GM12878 (cell line): ENCODE measurements around the gene PRDM16. TPM values are rescaled to one million over a fixed set of nuclear protein-coding genes. Genes with fewer than 3 reads are reported as not detected.

ENCODE experiments used
- ATAC-seq: fragments of 200-7000 bp; cut with Tn5 transposase; 3 replicates; pipeline ENCODE4 v1.9.1; 2020; ENCODE audit warnings: mild to moderate bottlenecking, moderate library complexity
- BruUV-seq: library from RNA; stranded (reverse); fragments of 400-500 nt; replicated peaks from 2 replicates; lab custom pipeline; 2021; lab: Mats Ljungman, UMichigan
- CTCF ChIA-PET: fragments of 300-600 bp; sonication (Branson Sonifier 250); formaldehyde crosslinking; extraction: SDS; loops from one replicate; lab custom pipeline; 2021; ENCODE audit warnings: inconsistent platforms; lab: Yijun Ruan, JAX
- POLR2A ChIA-PET: fragments of 350-600 bp; formaldehyde crosslinking; extraction: SDS; loops from one replicate; lab custom pipeline; 2021; ENCODE audit warnings: inconsistent platforms; lab: Charles Lee
- RAD21 ChIA-PET: fragments of 300-600 bp; sonication (Branson Sonifier 250); formaldehyde crosslinking; loops from one replicate; lab custom pipeline; 2023; ENCODE audit warnings: antibody characterized with exemption; ENCODE audit not compliant: unreplicated experiment; lab: Charles Lee
- SMC1A ChIA-PET: fragments of 300-600 bp; sonication (Branson Sonifier 250); formaldehyde crosslinking; loops from one replicate; lab custom pipeline; 2023; ENCODE audit not compliant: unreplicated experiment, uncharacterized antibody; lab: Charles Lee
- DNase-seq: peaks from one replicate; pipeline ENCODE4 v3.0.0-alpha.2; 2011; ENCODE audit warnings: low read depth, low spot score
- FAIRE-seq: peaks from 3 replicates; lab custom pipeline; 2011; peaks lifted over from hg19 to GRCh38; lab: Jason Lieb, UNC
- H2AFZ ChIP-seq: 2 replicates; pipeline ENCODE4 v1.6.0; 2011; ENCODE audit warnings: low read depth, low read length, control low read depth; ENCODE audit not compliant: control insufficient read depth
- H3K27ac ChIP-seq: 2 replicates; pipeline ENCODE4 v1.5.1; 2011; ENCODE audit warnings: control low read depth; ENCODE audit not compliant: control insufficient read depth, insufficient read depth
- H3K27me3 ChIP-seq, 2 experiments: replicated peaks in 1 of 2; 2 replicates each; pipeline versions ENCODE4 v1.6.0 to v1.6.1; 2011; ENCODE audit warnings: low read length in 1 of 2; ENCODE audit not compliant: control insufficient read depth in 2 of 2, insufficient read depth in 2 of 2
- H3K36me3 ChIP-seq, 2 experiments: 2 replicates each; pipeline ENCODE4 v1.5.1; 2011; ENCODE audit warnings: low read length in 1 of 2; ENCODE audit not compliant: control insufficient read depth in 2 of 2, insufficient read depth in 2 of 2
- H3K4me1 ChIP-seq: 2 replicates; pipeline ENCODE4 v1.6.1; 2011; ENCODE audit warnings: mild to moderate bottlenecking, low read length, moderate library complexity, mixed read lengths; ENCODE audit not compliant: control insufficient read depth, insufficient read depth
- H3K4me2 ChIP-seq: 2 replicates; pipeline ENCODE4 v1.6.0; 2011; ENCODE audit warnings: control low read depth; ENCODE audit not compliant: control insufficient read depth, insufficient read depth
- H3K4me3 ChIP-seq: fragments of 200-600 bp; sonication (generic); 2 replicates; pipeline ENCODE4 v1.5.1; 2016
- H3K79me2 ChIP-seq: 2 replicates; pipeline ENCODE4 v1.6.0; 2011; ENCODE audit warnings: low read length; ENCODE audit not compliant: control insufficient read depth, insufficient read depth
- H3K9ac ChIP-seq: 2 replicates; pipeline ENCODE4 v1.8.0; 2011; ENCODE audit warnings: low read length, control low read depth, mixed read lengths; ENCODE audit not compliant: control insufficient read depth, insufficient read depth
- H3K9me3 ChIP-seq: replicated peaks from 3 replicates; pipeline ENCODE4 v1.5.1; 2011; ENCODE audit warnings: mild to moderate bottlenecking, low read length; ENCODE audit not compliant: control insufficient read depth, insufficient read depth
- H4K20me1 ChIP-seq: 2 replicates; pipeline ENCODE4 v1.6.0; 2011; ENCODE audit not compliant: control insufficient read depth, insufficient read depth
- ETV6 ChIP-seq, 2 experiments: fragments of 450-650 bp in 1 of 2; IDR thresholded peaks in 1 of 2; conservative IDR thresholded peaks in 1 of 2; 2 replicates each; pipeline ENCODE4 v1.6.1; 2014; ENCODE audit warnings: antibody characterized with exemption in 1 of 2, borderline replicate concordance in 1 of 2, low read depth in 1 of 2, mild to moderate bottlenecking in 1 of 2, moderate library complexity in 1 of 2
- HDAC6 ChIP-seq: fragments of 200-600 bp; sonication (generic); IDR thresholded peaks from one replicate; pipeline ENCODE4 v1.8.0; 2017; ENCODE audit warnings: antibody characterized with exemption; ENCODE audit not compliant: unreplicated experiment
- MTA3 ChIP-seq: IDR thresholded peaks from 2 replicates; pipeline ENCODE4 v1.6.1; 2012; ENCODE audit warnings: low read length, inconsistent platforms, borderline replicate concordance
- POU2F2 ChIP-seq: IDR thresholded peaks from 3 replicates; pipeline ENCODE4 v1.6.1; 2011; ENCODE audit warnings: low read depth, mild to moderate bottlenecking, low read length, borderline replicate concordance
- STAT1 ChIP-seq: fragments of 450-650 bp; conservative IDR thresholded peaks from 2 replicates; pipeline ENCODE4 v1.6.1; 2014; ENCODE audit warnings: antibody characterized with exemption, mild to moderate bottlenecking
- WGBS: methylation state at CpG from one replicate; pipeline ENCODE4 v1.1.6; 2016; ENCODE audit warnings: low lambda C conversion rate; ENCODE audit not compliant: insufficient replicate concordance, insufficient coverage; ENCODE audit errors: missing lambda C conversion rate; 5-methylcytosine and 5-hydroxymethylcytosine counted together
- in situ Hi-C: fragments of 300-500 bp; cut with MboI; formaldehyde crosslinking; loops from 9 replicates; pipeline ENCODE4 v1.14.3; 2018; ENCODE audit warnings: mixed read lengths
- intact Hi-C: fragments of 100-400 bp; cut with micrococcal nuclease; formaldehyde crosslinking; loops from one replicate; pipeline ENCODE4 v1.14.2; 2022; ENCODE audit not compliant: unreplicated experiment
- polyA plus RNA-seq, 11 experiments: library from polyadenylated mRNA; depleted of rRNA in 4 of 11; unstranded in 6 of 11; stranded (reverse) in 5 of 11; fragments of >200 nt; fragmentation: Nextera tagmentation in 4 of 11; fragmentation: Illumina TruSeq in 1 of 11; extraction: Ambion mirVana in 4 of 11; extraction: Trizol in 1 of 11; gene quantifications; 1 replicate in 1 of 11; 2 replicates in 10 of 11; pipeline versions ENCODE4 v1.2.1 to v1.2.3, GENCODE V29; 2011 to 2016; ENCODE audit warnings: inconsistent platforms in 2 of 11, missing spikeins in 2 of 11, low read depth in 1 of 11
- total RNA-seq, 4 experiments: library from RNA; depleted of rRNA in 3 of 4; stranded (reverse); fragments of >200 nt in 3 of 4; fragmentation: Illumina TruSeq in 1 of 4; extraction: Trizol in 1 of 4; gene quantifications; 2 replicates each; pipeline versions ENCODE4 v1.2.1 to v1.2.3, GENCODE V29; 2013 to 2021
- TF ChIP-seq, protein P1 (sequence below): fragments of 450-650 bp; formaldehyde crosslinking; IDR thresholded peaks from 2 replicates; pipeline ENCODE4 v1.4.0; 2022; ENCODE audit warnings: mild to moderate bottlenecking, moderate library complexity
- TF ChIP-seq, protein P2 (sequence below): IDR thresholded peaks from 2 replicates; pipeline ENCODE4 v1.6.1; 2012; ENCODE audit warnings: low read depth, low read length, improper control_type of control experiment
- TF ChIP-seq, protein P3 (sequence below): fragments of 450-650 bp; IDR thresholded peaks from 2 replicates; pipeline ENCODE4 v1.6.1; 2017; ENCODE audit warnings: borderline replicate concordance
- TF ChIP-seq, protein P4 (sequence below): fragments of 150-350 bp; IDR thresholded peaks from 2 replicates; pipeline ENCODE4 v1.6.1; 2014; ENCODE audit warnings: mild to moderate bottlenecking, low read depth, low read length
- TF ChIP-seq, protein P5 (sequence below): fragments of 450-650 bp; IDR thresholded peaks from 2 replicates; pipeline ENCODE4 v1.6.1; 2017; ENCODE audit warnings: mild to moderate bottlenecking, low read depth, inconsistent platforms; ENCODE audit not compliant: poor library complexity, severe bottlenecking

The PRDM16 gene
- total and polyA plus RNA-seq, 10 of the 15 experiments (the other 5 are each of a cell fraction or from before 2014, with no cell fraction given) = 0.03 TPM; not detected in 9

DNA sequence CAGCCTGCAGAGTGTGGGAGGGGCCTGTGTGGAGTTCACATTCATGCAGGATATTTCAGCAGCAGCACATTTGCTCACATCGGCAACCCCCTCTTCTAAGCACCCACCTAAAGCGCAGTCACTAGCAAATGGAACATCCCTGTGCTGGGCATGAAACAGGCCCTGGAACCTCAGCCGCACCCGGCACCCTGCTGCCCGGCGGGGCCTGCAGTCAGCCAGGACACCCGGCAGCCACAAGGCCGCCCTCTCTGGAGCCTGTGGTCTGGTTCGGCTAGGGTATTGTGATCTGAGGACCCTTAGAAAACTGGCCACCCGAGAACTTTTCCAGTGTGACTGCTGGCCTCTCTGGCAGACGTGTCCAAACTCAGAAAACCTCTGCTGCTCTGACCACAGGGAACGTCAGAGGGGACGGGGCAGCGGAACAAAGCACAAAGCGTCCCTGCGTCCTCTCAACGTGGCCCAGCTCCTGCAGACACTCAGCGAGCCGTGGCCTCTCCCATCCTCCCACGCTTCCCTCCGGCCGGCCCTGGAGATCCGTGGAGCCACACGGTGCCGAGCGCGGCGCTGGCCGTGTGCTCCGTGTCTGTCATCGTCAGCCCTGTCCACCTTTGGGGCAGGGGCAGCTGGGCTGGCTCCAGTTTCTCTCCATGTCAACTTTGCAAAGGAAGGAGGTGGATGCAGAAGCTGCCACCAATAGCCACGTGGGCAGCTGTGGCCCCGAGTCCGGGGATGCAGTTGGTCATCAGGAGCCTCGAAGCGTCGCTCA, 209.6 kb downstream of the PRDM16 start (continued):
- TF ChIP-seq, protein P1, sequence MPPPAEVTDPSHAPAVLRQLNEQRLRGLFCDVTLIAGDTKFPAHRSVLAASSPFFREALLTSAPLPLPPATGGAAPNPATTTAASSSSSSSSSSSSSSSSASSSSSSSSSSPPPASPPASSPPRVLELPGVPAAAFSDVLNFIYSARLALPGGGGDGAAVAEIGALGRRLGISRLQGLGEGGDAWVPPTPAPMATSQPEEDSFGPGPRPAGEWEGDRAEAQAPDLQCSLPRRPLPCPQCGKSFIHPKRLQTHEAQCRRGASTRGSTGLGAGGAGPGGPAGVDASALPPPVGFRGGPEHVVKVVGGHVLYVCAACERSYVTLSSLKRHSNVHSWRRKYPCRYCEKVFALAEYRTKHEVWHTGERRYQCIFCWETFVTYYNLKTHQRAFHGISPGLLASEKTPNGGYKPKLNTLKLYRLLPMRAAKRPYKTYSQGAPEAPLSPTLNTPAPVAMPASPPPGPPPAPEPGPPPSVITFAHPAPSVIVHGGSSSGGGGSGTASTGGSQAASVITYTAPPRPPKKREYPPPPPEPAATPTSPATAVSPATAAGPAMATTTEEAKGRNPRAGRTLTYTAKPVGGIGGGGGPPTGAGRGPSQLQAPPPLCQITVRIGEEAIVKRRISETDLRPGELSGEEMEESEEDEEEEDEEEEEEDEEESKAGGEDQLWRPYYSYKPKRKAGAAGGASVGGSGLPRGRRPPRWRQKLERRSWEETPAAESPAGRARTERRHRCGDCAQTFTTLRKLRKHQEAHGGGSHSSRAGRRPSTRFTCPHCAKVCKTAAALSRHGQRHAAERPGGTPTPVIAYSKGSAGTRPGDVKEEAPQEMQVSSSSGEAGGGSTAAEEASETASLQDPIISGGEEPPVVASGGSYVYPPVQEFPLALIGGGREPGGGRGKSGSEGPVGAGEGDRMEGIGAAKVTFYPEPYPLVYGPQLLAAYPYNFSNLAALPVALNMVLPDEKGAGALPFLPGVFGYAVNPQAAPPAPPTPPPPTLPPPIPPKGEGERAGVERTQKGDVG (CRISPR knock-in tag) = no peak
- TF ChIP-seq HDAC6 = no peak
- TF ChIP-seq STAT1 = no peak
- TF ChIP-seq ETV6 (conservative IDR thresholded peaks at IDR 0.05 in 1 of 2, IDR thresholded peaks at IDR 0.05 in 1 of 2; ENCODE audit: borderline replicate concordance in 1 of 2, low read depth in 1 of 2) = no peak
- TF ChIP-seq, protein P2, sequence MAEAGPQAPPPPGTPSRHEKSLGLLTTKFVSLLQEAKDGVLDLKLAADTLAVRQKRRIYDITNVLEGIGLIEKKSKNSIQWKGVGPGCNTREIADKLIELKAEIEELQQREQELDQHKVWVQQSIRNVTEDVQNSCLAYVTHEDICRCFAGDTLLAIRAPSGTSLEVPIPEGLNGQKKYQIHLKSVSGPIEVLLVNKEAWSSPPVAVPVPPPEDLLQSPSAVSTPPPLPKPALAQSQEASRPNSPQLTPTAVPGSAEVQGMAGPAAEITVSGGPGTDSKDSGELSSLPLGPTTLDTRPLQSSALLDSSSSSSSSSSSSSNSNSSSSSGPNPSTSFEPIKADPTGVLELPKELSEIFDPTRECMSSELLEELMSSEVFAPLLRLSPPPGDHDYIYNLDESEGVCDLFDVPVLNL = no peak
- TF ChIP-seq MTA3 = no peak
- TF ChIP-seq, all 136 proteins: peak for 0

DNA sequence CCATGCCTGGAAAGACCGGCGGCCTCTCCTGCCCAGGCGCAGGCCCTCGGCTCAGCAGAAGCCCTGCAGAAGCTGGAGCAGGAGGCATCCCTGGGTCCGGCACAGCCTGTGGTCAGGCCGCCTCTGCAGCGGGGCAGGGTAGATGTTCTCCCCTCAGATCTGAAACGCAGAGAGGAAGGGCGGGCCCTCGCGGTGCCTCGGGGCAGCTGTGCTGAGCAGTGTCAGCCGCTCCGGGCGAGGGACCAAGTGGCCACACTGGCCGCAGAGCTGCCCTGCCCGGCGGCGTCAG, 210.1 kb downstream of the PRDM16 start:
- POLR2A ChIA-PET = no interaction called here
- in situ Hi-C loops = no loop called here
- WGBS = 44% methylated on average over 19 of the region's 19 CpGs
- DNase-seq (no peak), FAIRE-seq (no peak), ATAC-seq (no peak)
- SMC1A ChIA-PET = no interaction called here
- RAD21 ChIA-PET = no interaction called here
- H3K27ac ChIP-seq = no peak overlapping the region
- intact Hi-C loops = no loop called here
- H3K4me1 ChIP-seq = no peaks in the 10 kb centered on the region
- no peak overlapping the region for H3K9ac ChIP-seq
- no peaks in the 10 kb centered on the region for H3K36me3 ChIP-seq
- no peaks in the 10 kb centered on the region for H3K79me2 ChIP-seq
- no TSS peak for BruUV-seq
- CTCF ChIA-PET = no interaction called here
- H3K4me2 ChIP-seq = no peak overlapping the region
- H3K27me3 ChIP-seq = no peaks in the 10 kb centered on the region
- H3K9me3 ChIP-seq = no peaks in the 10 kb centered on the region
- no peak overlapping the region for H3K4me3 ChIP-seq
- H4K20me1 ChIP-seq = no peaks in the 10 kb centered on the region; the same call in 1 of the 2 replicates
- H2AFZ ChIP-seq = no peak overlapping the region
- TF ChIP-seq, protein P3, sequence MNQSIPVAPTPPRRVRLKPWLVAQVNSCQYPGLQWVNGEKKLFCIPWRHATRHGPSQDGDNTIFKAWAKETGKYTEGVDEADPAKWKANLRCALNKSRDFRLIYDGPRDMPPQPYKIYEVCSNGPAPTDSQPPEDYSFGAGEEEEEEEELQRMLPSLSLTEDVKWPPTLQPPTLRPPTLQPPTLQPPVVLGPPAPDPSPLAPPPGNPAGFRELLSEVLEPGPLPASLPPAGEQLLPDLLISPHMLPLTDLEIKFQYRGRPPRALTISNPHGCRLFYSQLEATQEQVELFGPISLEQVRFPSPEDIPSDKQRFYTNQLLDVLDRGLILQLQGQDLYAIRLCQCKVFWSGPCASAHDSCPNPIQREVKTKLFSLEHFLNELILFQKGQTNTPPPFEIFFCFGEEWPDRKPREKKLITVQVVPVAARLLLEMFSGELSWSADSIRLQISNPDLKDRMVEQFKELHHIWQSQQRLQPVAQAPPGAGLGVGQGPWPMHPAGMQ = no peak
- no peak for TF ChIP-seq POU2F2
- TF ChIP-seq, protein P4, sequence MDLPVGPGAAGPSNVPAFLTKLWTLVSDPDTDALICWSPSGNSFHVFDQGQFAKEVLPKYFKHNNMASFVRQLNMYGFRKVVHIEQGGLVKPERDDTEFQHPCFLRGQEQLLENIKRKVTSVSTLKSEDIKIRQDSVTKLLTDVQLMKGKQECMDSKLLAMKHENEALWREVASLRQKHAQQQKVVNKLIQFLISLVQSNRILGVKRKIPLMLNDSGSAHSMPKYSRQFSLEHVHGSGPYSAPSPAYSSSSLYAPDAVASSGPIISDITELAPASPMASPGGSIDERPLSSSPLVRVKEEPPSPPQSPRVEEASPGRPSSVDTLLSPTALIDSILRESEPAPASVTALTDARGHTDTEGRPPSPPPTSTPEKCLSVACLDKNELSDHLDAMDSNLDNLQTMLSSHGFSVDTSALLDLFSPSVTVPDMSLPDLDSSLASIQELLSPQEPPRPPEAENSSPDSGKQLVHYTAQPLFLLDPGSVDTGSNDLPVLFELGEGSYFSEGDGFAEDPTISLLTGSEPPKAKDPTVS = no peak
- TF ChIP-seq, protein P5, sequence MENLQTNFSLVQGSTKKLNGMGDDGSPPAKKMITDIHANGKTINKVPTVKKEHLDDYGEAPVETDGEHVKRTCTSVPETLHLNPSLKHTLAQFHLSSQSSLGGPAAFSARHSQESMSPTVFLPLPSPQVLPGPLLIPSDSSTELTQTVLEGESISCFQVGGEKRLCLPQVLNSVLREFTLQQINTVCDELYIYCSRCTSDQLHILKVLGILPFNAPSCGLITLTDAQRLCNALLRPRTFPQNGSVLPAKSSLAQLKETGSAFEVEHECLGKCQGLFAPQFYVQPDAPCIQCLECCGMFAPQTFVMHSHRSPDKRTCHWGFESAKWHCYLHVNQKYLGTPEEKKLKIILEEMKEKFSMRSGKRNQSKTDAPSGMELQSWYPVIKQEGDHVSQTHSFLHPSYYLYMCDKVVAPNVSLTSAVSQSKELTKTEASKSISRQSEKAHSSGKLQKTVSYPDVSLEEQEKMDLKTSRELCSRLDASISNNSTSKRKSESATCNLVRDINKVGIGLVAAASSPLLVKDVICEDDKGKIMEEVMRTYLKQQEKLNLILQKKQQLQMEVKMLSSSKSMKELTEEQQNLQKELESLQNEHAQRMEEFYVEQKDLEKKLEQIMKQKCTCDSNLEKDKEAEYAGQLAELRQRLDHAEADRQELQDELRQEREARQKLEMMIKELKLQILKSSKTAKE = no peak
